Stimulated activated CD4-positive, alpha-beta T cell treated with anti-CD3 and anti-CD28 coated beads, Interleukin-2, amount 100 ng/mL, for 24 hours (primary cell): ENCODE results near the gene HBA1.
A peak's percentile ranks its signal among the peaks of the same experiment; 100 is the strongest.
"Not testable (repeated sequence)": the region's sequence is repeated elsewhere in the genome, so short reads cannot be mapped to it uniquely, and the experiment has no call there.

Experiments
- DNase-seq, 2 donors: peaks; one replicate each; pipeline ENCODE4 v3.0.0-alpha.2; 2020

Gene HBA1

DNA sequence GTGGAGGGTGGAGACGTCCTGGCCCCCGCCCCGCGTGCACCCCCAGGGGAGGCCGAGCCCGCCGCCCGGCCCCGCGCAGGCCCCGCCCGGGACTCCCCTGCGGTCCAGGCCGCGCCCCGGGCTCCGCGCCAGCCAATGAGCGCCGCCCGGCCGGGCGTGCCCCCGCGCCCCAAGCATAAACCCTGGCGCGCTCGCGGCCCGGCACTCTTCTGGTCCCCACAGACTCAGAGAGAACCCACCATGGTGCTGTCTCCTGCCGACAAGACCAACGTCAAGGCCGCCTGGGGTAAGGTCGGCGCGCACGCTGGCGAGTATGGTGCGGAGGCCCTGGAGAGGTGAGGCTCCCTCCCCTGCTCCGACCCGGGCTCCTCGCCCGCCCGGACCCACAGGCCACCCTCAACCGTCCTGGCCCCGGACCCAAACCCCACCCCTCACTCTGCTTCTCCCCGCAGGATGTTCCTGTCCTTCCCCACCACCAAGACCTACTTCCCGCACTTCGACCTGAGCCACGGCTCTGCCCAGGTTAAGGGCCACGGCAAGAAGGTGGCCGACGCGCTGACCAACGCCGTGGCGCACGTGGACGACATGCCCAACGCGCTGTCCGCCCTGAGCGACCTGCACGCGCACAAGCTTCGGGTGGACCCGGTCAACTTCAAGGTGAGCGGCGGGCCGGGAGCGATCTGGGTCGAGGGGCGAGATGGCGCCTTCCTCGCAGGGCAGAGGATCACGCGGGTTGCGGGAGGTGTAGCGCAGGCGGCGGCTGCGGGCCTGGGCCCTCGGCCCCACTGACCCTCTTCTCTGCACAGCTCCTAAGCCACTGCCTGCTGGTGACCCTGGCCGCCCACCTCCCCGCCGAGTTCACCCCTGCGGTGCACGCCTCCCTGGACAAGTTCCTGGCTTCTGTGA is at the start of gene HBA1:
HBA1 (plus strand) TSS at position 204 of the 906 bp plus-strand sequence; CDS start at position 241, 37 bp downstream.
- not testable (repeated sequence) for DNase-seq

- DNase-seq, result no peak
Observed at GRCh38 chr16:129075-129474, 47.4 kb upstream of the HBA1 start.

DNA sequence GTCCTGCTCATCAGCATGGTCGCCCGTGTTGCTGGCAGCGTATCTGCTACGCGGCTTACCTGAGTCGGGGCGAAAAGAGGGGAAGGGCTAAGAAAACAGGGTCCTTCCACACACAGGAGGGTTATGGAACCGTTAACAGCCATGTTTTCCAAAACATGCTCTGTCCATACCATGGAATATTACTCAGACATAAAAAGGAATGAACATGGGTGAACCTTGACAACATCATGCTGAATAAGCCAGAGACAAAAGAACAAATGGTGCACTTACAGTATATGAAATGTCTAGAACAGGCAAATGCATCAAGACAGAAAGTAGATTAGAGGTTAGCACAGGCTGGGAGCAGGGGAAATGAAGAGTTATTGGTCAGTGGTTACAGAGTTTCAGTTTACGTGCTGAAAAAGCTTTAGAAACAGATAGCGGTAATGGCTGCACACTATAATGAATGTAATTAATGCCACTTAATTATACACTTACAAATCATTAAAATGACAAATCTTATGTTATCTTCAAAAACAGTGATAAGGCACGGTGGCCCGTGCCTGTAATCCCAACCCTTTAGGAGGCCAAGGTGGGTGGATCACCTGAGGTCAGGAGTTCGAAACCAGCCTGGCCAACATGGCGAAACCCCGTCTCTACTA is 45.8 kb upstream of the HBA1 start:
- no peak for DNase-seq

- DNase-seq, result no peak
Observed at GRCh38 chr16:132120-132519, 44.4 kb upstream of the HBA1 start.

DNA sequence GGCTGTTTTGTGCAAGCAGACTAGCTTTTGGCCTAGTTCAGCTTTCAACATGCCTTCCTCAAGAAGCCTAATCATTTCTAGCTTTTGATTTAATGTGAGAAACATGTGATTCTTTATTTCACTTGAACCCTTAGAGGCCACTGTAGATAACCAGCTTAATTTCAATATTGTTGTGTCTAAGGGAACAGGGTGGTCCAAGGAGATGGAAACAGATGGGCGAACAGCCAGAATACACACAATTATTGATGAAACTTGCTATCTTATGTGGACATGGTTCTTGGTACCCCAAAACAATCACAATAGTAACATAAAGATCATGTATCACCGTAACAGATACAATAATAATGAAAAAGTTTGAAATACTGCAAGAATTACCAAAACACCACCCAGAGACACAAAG is 42.8 kb upstream of the HBA1 start:
- no peak for DNase-seq

GRCh38 chr16:138049-138417 is 38.4 kb upstream of the HBA1 start:
- peak; percentile 37 to 40 for DNase-seq

DNA sequence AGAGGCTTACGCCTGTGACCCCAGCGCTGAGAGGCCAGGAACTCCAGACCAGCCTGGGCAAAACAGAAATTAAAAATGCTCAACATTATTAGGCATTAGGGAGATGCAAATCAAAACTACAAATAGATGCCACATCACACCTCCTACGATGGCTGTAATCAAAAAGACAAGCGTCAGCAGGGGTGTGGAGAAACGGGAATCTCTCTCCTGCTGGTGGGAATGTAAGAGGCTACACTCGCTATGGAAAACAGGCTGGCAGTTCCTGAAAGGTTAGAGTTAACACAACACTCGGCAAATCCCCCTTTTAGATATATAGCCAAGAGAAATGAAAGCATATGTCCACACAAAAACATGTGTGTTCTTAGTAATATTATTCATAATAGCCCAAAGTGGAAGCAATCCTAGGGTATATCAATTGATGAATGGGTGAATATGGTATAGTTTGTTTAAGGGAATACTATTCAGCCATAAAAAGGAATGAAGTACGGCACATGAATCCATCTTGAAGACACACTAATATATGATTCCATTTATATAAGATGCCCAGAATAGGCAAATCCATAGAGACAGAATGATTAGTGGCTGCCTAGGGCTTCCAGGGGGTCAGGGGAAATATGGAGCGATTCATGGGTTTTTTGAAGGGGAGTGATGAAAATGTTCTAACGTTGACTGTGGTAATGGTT is 36.2 kb upstream of the HBA1 start:
- no peak for DNase-seq

DNA sequence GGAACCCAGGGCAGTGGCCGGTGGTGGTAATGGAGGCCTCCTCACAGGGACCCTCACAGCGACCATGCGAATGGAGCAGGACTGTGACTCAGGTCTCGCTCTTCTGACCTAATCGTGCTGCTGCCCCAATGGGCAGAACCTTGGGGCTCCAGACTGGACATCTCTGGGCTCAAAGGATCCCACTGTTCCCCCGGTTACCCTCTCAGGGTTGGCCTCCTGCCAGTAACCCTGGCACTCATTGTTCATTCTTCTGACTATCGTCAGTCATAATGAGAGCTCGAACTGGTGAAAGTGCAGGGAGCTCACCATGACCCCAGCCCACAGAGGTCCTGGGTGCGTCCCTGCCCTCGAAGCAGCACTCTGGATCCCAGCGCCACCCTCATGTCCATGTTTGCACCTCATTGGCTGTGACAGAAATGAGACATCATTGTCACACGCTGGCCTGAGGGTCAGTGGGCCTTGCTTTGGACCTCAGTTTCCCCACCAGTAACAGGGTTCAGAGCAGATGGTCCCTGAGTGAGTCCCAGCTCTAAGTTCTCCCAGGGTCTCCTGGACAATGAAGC is 34.0 kb upstream of the HBA1 start:
- DNase-seq, result no peak

- DNase-seq, result no peak
Observed at GRCh38 chr16:143047-143446, 33.4 kb upstream of the HBA1 start.

- no peak for DNase-seq
Observed at GRCh38 chr16:143456-143855, 33.0 kb upstream of the HBA1 start.

DNA sequence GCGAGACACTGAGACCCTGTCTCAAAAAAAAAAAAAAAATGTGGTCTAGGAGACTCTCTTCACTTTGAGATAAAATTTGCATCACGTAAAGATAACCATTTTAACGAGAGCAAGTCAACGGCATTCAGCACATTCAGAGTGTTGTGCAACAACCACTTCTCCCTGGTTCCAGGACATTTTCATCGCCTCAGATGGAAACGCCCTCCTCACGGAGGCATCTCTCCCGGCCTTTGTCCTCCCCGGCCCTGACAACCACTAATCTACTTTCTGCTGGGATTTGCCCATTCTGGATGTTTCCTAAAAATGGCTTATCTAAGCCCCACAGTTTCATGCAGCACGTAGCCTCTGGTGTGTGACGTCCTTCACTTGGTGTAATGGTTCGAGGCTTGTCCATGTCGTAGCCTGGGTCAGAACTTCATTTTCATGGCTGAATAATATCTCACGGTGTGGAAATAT is 31.7 kb upstream of the HBA1 start:
- DNase-seq, result no peak

DNA sequence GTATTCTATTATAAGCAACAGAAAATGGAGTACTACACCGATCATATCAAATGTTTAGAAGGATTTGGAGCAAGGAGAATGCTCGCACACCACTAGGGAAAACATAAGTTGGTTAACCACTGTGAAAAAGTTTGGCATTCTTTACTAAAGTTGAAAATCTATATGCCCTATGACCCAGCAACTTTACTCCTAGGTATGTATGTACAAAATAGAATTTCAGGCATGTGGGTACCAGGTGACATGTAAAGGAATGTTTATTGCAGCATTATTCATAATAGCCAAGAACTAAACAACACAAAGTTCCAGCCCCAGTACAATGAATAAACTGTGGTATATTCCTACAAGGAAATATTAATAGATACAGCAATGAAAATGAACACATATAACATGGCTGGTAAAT is 29.8 kb upstream of the HBA1 start:
- DNase-seq, result no peak

DNA sequence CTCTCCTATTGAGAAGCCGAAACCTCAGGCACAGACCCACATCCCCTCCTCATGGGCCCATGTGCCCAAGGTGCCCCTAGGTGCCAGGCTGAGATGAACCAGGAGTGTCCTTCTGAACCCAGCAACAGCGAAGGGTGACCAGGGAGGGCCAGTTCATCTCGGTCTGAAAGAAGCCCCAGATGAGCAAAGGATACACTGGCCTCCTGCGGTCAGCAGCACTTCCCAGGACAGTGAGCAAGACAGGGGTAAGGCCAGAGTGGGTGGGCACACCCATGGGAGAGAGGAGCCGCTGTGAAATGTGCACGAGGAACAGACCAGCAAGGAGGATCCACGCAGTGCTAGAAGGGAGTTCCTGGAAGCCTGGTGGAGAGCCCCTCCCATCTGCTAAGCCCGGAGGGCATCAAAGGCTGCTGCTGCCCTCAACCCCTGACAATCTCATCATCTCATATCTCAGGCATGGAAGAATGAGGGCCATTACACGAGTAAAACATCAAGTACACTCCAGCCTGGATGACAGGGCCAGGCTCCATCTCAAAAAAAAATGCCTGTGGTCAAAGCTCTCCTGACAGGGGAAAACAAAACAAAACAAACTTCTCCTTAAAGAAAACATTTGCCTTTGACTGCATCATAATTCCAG is 27.3 kb upstream of the HBA1 start:
- DNase-seq, result no peak

- no peak for DNase-seq
Observed at GRCh38 chr16:152141-153128, 24.0 kb upstream of the HBA1 start, which contains the start of gene HBZ. HBZ (plus strand) TSS chr16:152644; CDS start chr16:152910, 266 bp downstream.

GRCh38 chr16:153129-153521 is 23.4 kb upstream of the HBA1 start:
- not testable (repeated sequence) for DNase-seq

DNA sequence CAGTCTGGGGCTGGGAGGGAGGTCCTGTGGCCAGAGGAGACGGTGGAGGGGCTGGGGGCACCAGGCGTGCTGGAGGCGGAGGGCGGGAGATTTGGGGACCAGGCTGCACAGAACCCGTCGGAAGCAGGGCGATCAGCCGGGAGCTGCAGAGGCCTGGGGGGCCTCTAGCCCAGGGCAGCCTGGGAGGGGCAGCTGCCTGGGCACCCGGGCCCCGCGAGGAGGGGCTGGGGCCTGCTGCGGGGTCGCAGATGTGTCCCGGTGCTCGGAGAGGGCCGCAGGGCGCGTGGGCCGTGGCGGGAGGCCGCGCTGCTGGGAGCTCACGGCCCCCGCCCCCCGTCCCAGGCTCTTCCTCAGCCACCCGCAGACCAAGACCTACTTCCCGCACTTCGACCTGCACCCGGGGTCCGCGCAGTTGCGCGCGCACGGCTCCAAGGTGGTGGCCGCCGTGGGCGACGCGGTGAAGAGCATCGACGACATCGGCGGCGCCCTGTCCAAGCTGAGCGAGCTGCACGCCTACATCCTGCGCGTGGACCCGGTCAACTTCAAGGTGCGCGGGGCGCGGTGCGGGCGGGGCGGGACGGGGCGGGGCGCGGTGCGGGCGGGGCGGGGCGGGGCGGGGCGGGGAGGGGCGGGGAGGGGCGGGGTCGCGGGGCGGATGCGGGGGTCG is 22.8 kb upstream of the HBA1 start:
- not testable (repeated sequence) for DNase-seq

- DNase-seq, result peak in 1 of 2 donors; percentile 37
Observed at GRCh38 chr16:154217-155030, 22.1 kb upstream of the HBA1 start.

- no peak for DNase-seq
Observed at GRCh38 chr16:155031-155398, 21.5 kb upstream of the HBA1 start.

GRCh38 chr16:159136-159849 is 17.2 kb upstream of the HBA1 start:
- DNase-seq, result no peak
